ENCODE results near the gene PROSER3. TPM values are rescaled to one million over a fixed set of nuclear protein-coding genes. Genes with fewer than 3 reads are reported as not detected.

PROSER3 gene
- total and polyA plus RNA-seq, 4 donors, result 10.0 to 32.2 (median 12.1) TPM

DNA sequence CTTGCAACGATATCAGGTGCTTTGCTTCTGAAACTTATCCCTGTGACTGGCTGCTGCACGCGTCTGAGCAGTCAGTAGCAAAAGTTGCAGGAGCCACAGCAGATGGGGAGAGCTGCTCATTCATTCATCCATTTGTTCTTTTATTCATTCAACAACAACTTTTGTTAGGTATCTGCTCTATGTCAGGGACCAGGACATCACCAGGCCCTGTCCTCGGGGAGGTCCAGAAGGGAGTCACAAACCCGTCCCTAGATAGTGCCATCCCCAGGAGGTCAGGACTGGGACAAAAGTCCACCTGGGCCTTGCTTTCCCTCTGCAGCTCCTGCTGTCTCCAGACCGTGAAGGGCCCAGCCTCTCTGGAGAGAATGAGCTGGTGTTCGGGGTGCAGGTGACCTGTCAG lies 20.0 kb downstream of the PROSER3 start:
- H3K9ac ChIP-seq (ENCODE audit: insufficient read depth in 1 of 2, low read length in 2 of 2), result no peak overlapping the region
- no peak for DNase-seq
- no peaks in the 10 kb centered on the region for H3K9me3 ChIP-seq (ENCODE audit: control insufficient read depth in 4 of 4, insufficient read depth in 3 of 4, low read length in 3 of 4)
- no peaks in the 10 kb centered on the region for H3K27me3 ChIP-seq (ENCODE audit: control insufficient read depth in 3 of 3, insufficient read depth in 3 of 3, low read length in 2 of 3)
- TF ChIP-seq, protein P1, sequence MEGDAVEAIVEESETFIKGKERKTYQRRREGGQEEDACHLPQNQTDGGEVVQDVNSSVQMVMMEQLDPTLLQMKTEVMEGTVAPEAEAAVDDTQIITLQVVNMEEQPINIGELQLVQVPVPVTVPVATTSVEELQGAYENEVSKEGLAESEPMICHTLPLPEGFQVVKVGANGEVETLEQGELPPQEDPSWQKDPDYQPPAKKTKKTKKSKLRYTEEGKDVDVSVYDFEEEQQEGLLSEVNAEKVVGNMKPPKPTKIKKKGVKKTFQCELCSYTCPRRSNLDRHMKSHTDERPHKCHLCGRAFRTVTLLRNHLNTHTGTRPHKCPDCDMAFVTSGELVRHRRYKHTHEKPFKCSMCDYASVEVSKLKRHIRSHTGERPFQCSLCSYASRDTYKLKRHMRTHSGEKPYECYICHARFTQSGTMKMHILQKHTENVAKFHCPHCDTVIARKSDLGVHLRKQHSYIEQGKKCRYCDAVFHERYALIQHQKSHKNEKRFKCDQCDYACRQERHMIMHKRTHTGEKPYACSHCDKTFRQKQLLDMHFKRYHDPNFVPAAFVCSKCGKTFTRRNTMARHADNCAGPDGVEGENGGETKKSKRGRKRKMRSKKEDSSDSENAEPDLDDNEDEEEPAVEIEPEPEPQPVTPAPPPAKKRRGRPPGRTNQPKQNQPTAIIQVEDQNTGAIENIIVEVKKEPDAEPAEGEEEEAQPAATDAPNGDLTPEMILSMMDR (IDR thresholded peaks at IDR 0.05; ENCODE audit: control extremely low read depth, extremely low read depth), result no peak
- H3K27ac ChIP-seq (ENCODE audit: low read depth in 1 of 2, low read length in 1 of 2), result no peak overlapping the region
- WGBS, 2 donors, result 83 to 89% methylated on average over 7 of the region's 7 CpGs
- peaks cover 0 to 29% (median 20%) of the 10 kb centered on the region in 4 donors for H3K36me3 ChIP-seq (ENCODE audit: control insufficient read depth in 4 of 4, insufficient read depth in 4 of 4, low read length in 4 of 4)
- peaks cover 0 to 20% (median 6%) of the 10 kb centered on the region in 5 donors for H3K4me1 ChIP-seq (ENCODE audit: control insufficient read depth in 5 of 5, insufficient read depth in 5 of 5, low read length in 5 of 5)
- ATAC-seq (ENCODE audit: insufficient read depth, low FRiP score), result no peak
- no peak overlapping the region for H3K4me3 ChIP-seq

DNA sequence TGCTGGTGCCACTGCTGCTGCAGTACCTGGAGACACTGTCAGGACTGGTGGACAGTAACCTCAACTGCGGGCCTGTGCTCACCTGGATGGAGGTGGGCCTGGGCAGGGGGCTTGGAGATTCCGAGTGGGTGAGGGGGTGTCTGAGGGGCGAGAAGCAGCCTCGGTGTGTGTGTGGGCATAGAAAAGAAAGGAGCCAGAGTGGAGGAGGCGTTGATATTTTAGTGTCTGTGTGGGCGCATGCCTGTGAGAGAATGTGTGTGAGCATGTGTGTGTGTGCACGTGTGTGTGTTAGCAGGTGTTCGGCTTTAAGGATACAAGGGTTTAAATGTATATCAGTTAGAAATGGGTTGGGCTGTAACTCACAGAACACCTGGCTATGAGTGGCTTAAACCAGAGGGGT lies 21.1 kb downstream of the PROSER3 start:
- WGBS, 2 donors, result 93 to 95% methylated on average over 8 of the region's 8 CpGs
- Histone ChIP-seq H3K27me3 (ENCODE audit: control insufficient read depth in 3 of 3, insufficient read depth in 3 of 3, low read length in 2 of 3) (no peaks in the 10 kb centered on the region), H3K9ac (ENCODE audit: insufficient read depth in 1 of 2, low read length in 2 of 2) (no peak overlapping the region)

DNA sequence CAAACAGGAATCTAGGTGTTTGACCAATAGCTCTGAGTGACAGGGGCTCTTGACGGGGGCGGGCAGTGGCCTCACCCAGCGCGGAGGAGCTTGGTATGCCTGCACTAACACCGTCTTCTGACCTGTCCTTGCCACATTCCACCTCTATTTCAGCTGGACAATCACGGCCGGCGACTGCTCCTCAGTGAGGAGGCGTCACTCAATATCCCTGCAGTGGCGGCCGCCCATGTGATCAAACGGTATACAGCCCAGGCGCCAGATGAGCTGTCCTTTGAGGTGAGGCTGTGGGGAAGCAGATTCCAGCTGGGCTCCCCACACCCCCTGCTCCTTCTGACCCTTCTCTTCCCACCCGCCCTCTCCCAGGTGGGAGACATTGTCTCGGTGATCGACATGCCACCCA lies 22.1 kb downstream of the PROSER3 start:
- TF ChIP-seq, protein P1 (IDR thresholded peaks at IDR 0.05; ENCODE audit: control extremely low read depth, extremely low read depth), result no peak
- DNase-seq (no peak), ATAC-seq (ENCODE audit: insufficient read depth, low FRiP score) (no peak)
- Histone ChIP-seq H3K27ac (ENCODE audit: low read depth in 1 of 2, low read length in 1 of 2) (no peak overlapping the region), H3K4me1 (ENCODE audit: control insufficient read depth in 5 of 5, insufficient read depth in 5 of 5, low read length in 5 of 5) (peaks cover 0 to 15% (median 6%) of the 10 kb centered on the region in 5 donors), H3K9me3 (ENCODE audit: control insufficient read depth in 4 of 4, insufficient read depth in 3 of 4, low read length in 3 of 4) (no peaks in the 10 kb centered on the region), H3K9ac (ENCODE audit: insufficient read depth in 1 of 2, low read length in 2 of 2) (no peak overlapping the region), H3K36me3 (ENCODE audit: control insufficient read depth in 4 of 4, insufficient read depth in 4 of 4, low read length in 4 of 4) (peaks cover 0 to 37% (median 27%) of the 10 kb centered on the region in 4 donors), H3K27me3 (ENCODE audit: control insufficient read depth in 3 of 3, insufficient read depth in 3 of 3, low read length in 2 of 3) (no peaks in the 10 kb centered on the region), H3K4me3 (no peak overlapping the region)
- 93 to 98% methylated on average over 16 of the region's 16 CpGs for WGBS, 2 donors

More for the DNA sequence above, 21.1 kb downstream of the PROSER3 start:
- no peak overlapping the region for H3K4me3 ChIP-seq
- TF ChIP-seq, protein P1 (IDR thresholded peaks at IDR 0.05; ENCODE audit: control extremely low read depth, extremely low read depth), result no peak
- DNase-seq (no peak), ATAC-seq (ENCODE audit: insufficient read depth, low FRiP score) (no peak)
- H3K27ac ChIP-seq (ENCODE audit: low read depth in 1 of 2, low read length in 1 of 2), result no peak overlapping the region
- H3K4me1 ChIP-seq (ENCODE audit: control insufficient read depth in 5 of 5, insufficient read depth in 5 of 5, low read length in 5 of 5), result peaks cover 0 to 20% (median 6%) of the 10 kb centered on the region in 5 donors
- no peaks in the 10 kb centered on the region for H3K9me3 ChIP-seq (ENCODE audit: control insufficient read depth in 4 of 4, insufficient read depth in 3 of 4, low read length in 3 of 4)
- H3K36me3 ChIP-seq (ENCODE audit: control insufficient read depth in 4 of 4, insufficient read depth in 4 of 4, low read length in 4 of 4), result peaks cover 0 to 36% (median 24%) of the 10 kb centered on the region in 4 donors

DNA sequence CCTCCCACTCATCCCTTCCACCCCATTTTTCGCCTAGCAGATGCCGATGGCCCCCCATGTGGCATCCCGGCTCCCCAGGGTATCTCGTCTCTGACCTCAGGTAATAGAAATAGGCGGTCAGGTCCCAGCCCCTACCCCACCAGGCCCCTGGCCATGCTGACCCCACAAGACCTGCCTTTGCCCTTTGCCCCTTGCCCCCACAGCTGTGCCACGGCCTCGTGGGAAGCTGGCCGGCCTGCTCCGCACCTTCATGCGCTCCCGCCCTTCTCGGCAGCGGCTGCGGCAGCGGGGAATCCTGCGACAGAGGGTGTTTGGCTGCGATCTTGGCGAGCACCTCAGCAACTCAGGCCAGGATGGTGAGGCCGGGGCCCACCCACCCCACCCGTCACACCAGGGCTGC lies 22.7 kb downstream of the PROSER3 start:
- DNase-seq, result no peak
- ATAC-seq (ENCODE audit: insufficient read depth, low FRiP score), result no peak
- TF ChIP-seq, protein P1 (IDR thresholded peaks at IDR 0.05; ENCODE audit: control extremely low read depth, extremely low read depth), result no peak
- peaks cover 0 to 14% (median 6%) of the 10 kb centered on the region in 5 donors for H3K4me1 ChIP-seq (ENCODE audit: control insufficient read depth in 5 of 5, insufficient read depth in 5 of 5, low read length in 5 of 5)
- H3K27me3 ChIP-seq (ENCODE audit: control insufficient read depth in 3 of 3, insufficient read depth in 3 of 3, low read length in 2 of 3), result no peaks in the 10 kb centered on the region
- H3K9me3 ChIP-seq (ENCODE audit: control insufficient read depth in 4 of 4, insufficient read depth in 3 of 4, low read length in 3 of 4), result no peaks in the 10 kb centered on the region
- H3K4me3 ChIP-seq, result no peak overlapping the region
- H3K27ac ChIP-seq (ENCODE audit: low read depth in 1 of 2, low read length in 1 of 2), result no peak overlapping the region
- no peak overlapping the region for H3K9ac ChIP-seq (ENCODE audit: insufficient read depth in 1 of 2, low read length in 2 of 2)
- 95 to 99% methylated on average over 20 of the region's 20 CpGs for WGBS, 2 donors
- H3K36me3 ChIP-seq (ENCODE audit: control insufficient read depth in 4 of 4, insufficient read depth in 4 of 4, low read length in 4 of 4), result peaks cover 0 to 44% (median 28%) of the 10 kb centered on the region in 4 donors
